ENCODE measurements around the gene RBFOX1. TPM values are rescaled to one million over a fixed set of nuclear protein-coding genes. Genes with fewer than 3 reads are reported as not detected.

The RBFOX1 gene
- total and polyA plus RNA-seq, 2 donors (not counting 1 experiment from before 2014, with no cell fraction given) = not detected

DNA sequence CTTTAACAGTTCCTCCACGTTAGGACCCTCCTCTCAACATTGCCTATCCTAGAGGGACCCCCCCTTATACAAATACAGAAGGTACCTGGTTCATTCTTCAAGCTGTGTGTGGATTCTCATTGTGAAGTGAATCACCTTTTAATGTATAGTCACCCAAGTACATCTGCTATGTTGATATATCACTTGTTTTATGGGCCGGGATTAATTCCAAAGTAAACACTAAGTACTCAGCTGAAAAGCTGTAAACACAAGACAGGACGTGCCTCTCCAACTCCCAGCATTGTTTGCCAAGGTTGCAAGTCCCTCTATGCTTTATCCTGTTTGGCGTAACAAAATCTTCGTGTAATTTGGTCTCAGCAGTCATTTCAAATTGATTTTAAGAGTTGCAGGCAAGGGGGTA, 123.6 kb downstream of the RBFOX1 start:
- Histone ChIP-seq H3K9me3 (ENCODE audit: control extremely low read depth in 1 of 3, control insufficient read depth in 2 of 3, insufficient read depth in 1 of 3, low read length in 2 of 3) (peaks cover 0 to 10% (median 0%) of the 10 kb centered on the region in 3 donors), H4K20me1 (ENCODE audit: control insufficient read depth, insufficient read depth, low read length, poor library complexity, severe bottlenecking) (no peaks in the 10 kb centered on the region), H3K4me1 (ENCODE audit: control insufficient read depth in 2 of 2, insufficient read depth in 2 of 2, low read length in 2 of 2) (no peaks in the 10 kb centered on the region), H3K4me2 (replicated peaks; ENCODE audit: low read depth, low read length, poor library complexity, severe bottlenecking) (no peak overlapping the region), H3K9ac (ENCODE audit: low read length) (no peak overlapping the region), H3K36me3 (replicated peaks in 1 of 2; ENCODE audit: control extremely low read depth in 1 of 2, control insufficient read depth in 1 of 2, extremely low read depth in 1 of 2, insufficient read depth in 2 of 2, low read length in 1 of 2) (no peaks in the 10 kb centered on the region), H3K79me2 (ENCODE audit: control insufficient read depth, insufficient read depth, low read length) (no peaks in the 10 kb centered on the region), H2AFZ (ENCODE audit: insufficient read depth, low read depth, low read length, poor library complexity, severe bottlenecking) (no peak overlapping the region), H3K27ac (ENCODE audit: low read length in 2 of 2) (no peak overlapping the region), H3K27me3 (replicated peaks in 1 of 4; ENCODE audit: control extremely low read depth in 1 of 4, control insufficient read depth in 3 of 4, insufficient read depth in 4 of 4, low read length in 3 of 4) (no peaks in the 10 kb centered on the region), H3K4me3 (ENCODE audit: control extremely low read depth in 1 of 5, extremely low read depth in 1 of 5, insufficient read depth in 1 of 5, low read depth in 2 of 5, low read length in 4 of 5) (no peak overlapping the region)
- DNase-seq (no peak), ATAC-seq (ENCODE audit: low read depth) (no peak)
- no peak overlapping the region for H3K27ac Mint-ChIP-seq
- 74% methylated on average over 2 of the region's 5 CpGs for WGBS (ENCODE audit: insufficient coverage)
- H3K9me3 Mint-ChIP-seq (ENCODE audit: insufficient read depth) = peaks cover 4% of the 10 kb centered on the region
- intact Hi-C loops (cut with micrococcal nuclease) = no loop called here
- H3K4me3 Mint-ChIP-seq = no peak overlapping the region
- no peaks in the 10 kb centered on the region for H3K4me1 Mint-ChIP-seq
- CTCF ChIA-PET = no interaction called here
- TF ChIP-seq EZH2 (IDR thresholded peaks at IDR 0.05; ENCODE audit: borderline replicate concordance, insufficient read depth, low read depth, low read length, poor library complexity, severe bottlenecking) = no peak
- TF ChIP-seq, protein P1, sequence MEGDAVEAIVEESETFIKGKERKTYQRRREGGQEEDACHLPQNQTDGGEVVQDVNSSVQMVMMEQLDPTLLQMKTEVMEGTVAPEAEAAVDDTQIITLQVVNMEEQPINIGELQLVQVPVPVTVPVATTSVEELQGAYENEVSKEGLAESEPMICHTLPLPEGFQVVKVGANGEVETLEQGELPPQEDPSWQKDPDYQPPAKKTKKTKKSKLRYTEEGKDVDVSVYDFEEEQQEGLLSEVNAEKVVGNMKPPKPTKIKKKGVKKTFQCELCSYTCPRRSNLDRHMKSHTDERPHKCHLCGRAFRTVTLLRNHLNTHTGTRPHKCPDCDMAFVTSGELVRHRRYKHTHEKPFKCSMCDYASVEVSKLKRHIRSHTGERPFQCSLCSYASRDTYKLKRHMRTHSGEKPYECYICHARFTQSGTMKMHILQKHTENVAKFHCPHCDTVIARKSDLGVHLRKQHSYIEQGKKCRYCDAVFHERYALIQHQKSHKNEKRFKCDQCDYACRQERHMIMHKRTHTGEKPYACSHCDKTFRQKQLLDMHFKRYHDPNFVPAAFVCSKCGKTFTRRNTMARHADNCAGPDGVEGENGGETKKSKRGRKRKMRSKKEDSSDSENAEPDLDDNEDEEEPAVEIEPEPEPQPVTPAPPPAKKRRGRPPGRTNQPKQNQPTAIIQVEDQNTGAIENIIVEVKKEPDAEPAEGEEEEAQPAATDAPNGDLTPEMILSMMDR (IDR thresholded peaks at IDR 0.05) = no peak
- POLR2A ChIA-PET = no interaction called here
- H3K27me3 Mint-ChIP-seq = no peaks in the 10 kb centered on the region

DNA sequence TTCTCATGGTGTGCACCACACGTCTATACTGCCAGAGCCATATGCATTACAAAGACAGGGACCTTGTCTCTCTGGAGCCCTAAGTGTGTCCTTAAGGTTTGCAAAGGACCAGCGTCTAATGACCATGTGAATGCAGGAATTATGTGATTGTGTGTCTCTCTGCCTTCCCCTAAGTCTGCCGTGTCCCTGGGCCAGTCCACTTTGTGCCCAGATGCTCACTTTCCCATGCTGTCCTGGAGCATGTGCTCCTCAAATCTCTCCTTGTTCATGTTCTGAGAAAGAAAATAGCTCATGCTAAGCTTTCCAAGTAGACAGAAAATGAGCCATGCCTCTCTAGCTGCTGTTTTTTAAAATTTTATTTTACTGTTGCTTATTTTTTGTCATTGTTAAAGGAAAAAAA, 125.5 kb downstream of the RBFOX1 start:
- 82% methylated on average over 3 of the region's 3 CpGs for WGBS (ENCODE audit: insufficient coverage)
- Histone ChIP-seq H3K4me1 (ENCODE audit: control insufficient read depth in 2 of 2, insufficient read depth in 2 of 2, low read length in 2 of 2) (no peaks in the 10 kb centered on the region), H3K36me3 (replicated peaks in 1 of 2; ENCODE audit: control extremely low read depth in 1 of 2, control insufficient read depth in 1 of 2, extremely low read depth in 1 of 2, insufficient read depth in 2 of 2, low read length in 1 of 2) (no peaks in the 10 kb centered on the region), H3K27me3 (replicated peaks in 1 of 4; ENCODE audit: control extremely low read depth in 1 of 4, control insufficient read depth in 3 of 4, insufficient read depth in 4 of 4, low read length in 3 of 4) (no peaks in the 10 kb centered on the region), H3K79me2 (ENCODE audit: control insufficient read depth, insufficient read depth, low read length) (no peaks in the 10 kb centered on the region), H4K20me1 (ENCODE audit: control insufficient read depth, insufficient read depth, low read length, poor library complexity, severe bottlenecking) (no peaks in the 10 kb centered on the region), H2AFZ (ENCODE audit: insufficient read depth, low read depth, low read length, poor library complexity, severe bottlenecking) (no peak overlapping the region), H3K4me3 (ENCODE audit: control extremely low read depth in 1 of 5, extremely low read depth in 1 of 5, insufficient read depth in 1 of 5, low read depth in 2 of 5, low read length in 4 of 5) (no peak overlapping the region), H3K4me2 (replicated peaks; ENCODE audit: low read depth, low read length, poor library complexity, severe bottlenecking) (no peak overlapping the region), H3K9ac (ENCODE audit: low read length) (no peak overlapping the region), H3K9me3 (ENCODE audit: control extremely low read depth in 1 of 3, control insufficient read depth in 2 of 3, insufficient read depth in 1 of 3, low read length in 2 of 3) (peaks cover 0 to 12% (median 0%) of the 10 kb centered on the region in 3 donors), H3K27ac (ENCODE audit: low read length in 2 of 2) (no peak overlapping the region)
- intact Hi-C loops (cut with micrococcal nuclease) = no loop called here
- TF ChIP-seq, protein P1 (IDR thresholded peaks at IDR 0.05) = no peak
- TF ChIP-seq EZH2 (IDR thresholded peaks at IDR 0.05; ENCODE audit: borderline replicate concordance, insufficient read depth, low read depth, low read length, poor library complexity, severe bottlenecking) = no peak
- no peak overlapping the region for H3K27ac Mint-ChIP-seq
- no peaks in the 10 kb centered on the region for H3K27me3 Mint-ChIP-seq
- ChIA-PET CTCF (no interaction called here), POLR2A (no interaction called here)
- DNase-seq = no peak
- no peak for ATAC-seq (ENCODE audit: low read depth)
- no peaks in the 10 kb centered on the region for H3K4me1 Mint-ChIP-seq
- H3K4me3 Mint-ChIP-seq = no peak overlapping the region
- H3K9me3 Mint-ChIP-seq (ENCODE audit: insufficient read depth) = peaks cover 4% of the 10 kb centered on the region
